Fibroblast of pulmonary artery (primary cell): Measurements from ENCODE around the gene LRRC2.

Experiments used
- DNase-seq: peaks from one replicate; pipeline ENCODE4 v3.0.0-alpha.2; 2010; ENCODE audit warnings: low read depth
- H3K4me3 ChIP-seq: replicated peaks from 2 replicates; pipeline ENCODE4 v1.5.1; 2011; ENCODE audit warnings: low read depth, mild to moderate bottlenecking, control low read depth, low read length, moderate library complexity
- TF ChIP-seq, protein P1 (sequence below): IDR thresholded peaks from 2 replicates; pipeline ENCODE4 v1.5.1; 2011; ENCODE audit warnings: mild to moderate bottlenecking, control low read depth, low read length, inconsistent platforms; ENCODE audit errors: missing control alignments

The LRRC2 gene

DNA sequence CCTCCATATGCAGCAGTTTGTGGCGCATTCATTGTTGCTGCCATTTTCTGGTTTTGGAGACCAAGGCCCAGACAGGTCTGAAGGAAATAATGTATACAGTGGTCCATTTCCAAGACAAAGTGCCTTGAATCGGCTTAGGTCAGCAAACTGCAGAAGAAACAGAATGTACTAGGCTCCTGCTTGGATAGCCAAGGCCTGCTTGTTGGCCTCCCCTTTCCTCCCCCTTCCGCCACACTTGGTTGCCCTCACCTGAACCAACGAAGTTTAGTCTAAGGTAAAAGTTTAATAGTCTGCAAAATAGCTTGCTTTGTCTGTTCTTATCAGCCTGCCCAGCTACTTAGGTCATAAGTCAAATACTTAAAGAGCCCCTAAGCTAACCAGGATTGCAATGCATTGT lies 80.3 kb downstream of the LRRC2 start:
- no peak for DNase-seq
- TF ChIP-seq, protein P1, sequence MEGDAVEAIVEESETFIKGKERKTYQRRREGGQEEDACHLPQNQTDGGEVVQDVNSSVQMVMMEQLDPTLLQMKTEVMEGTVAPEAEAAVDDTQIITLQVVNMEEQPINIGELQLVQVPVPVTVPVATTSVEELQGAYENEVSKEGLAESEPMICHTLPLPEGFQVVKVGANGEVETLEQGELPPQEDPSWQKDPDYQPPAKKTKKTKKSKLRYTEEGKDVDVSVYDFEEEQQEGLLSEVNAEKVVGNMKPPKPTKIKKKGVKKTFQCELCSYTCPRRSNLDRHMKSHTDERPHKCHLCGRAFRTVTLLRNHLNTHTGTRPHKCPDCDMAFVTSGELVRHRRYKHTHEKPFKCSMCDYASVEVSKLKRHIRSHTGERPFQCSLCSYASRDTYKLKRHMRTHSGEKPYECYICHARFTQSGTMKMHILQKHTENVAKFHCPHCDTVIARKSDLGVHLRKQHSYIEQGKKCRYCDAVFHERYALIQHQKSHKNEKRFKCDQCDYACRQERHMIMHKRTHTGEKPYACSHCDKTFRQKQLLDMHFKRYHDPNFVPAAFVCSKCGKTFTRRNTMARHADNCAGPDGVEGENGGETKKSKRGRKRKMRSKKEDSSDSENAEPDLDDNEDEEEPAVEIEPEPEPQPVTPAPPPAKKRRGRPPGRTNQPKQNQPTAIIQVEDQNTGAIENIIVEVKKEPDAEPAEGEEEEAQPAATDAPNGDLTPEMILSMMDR, result no peak
- no peak overlapping the region for H3K4me3 ChIP-seq

DNA sequence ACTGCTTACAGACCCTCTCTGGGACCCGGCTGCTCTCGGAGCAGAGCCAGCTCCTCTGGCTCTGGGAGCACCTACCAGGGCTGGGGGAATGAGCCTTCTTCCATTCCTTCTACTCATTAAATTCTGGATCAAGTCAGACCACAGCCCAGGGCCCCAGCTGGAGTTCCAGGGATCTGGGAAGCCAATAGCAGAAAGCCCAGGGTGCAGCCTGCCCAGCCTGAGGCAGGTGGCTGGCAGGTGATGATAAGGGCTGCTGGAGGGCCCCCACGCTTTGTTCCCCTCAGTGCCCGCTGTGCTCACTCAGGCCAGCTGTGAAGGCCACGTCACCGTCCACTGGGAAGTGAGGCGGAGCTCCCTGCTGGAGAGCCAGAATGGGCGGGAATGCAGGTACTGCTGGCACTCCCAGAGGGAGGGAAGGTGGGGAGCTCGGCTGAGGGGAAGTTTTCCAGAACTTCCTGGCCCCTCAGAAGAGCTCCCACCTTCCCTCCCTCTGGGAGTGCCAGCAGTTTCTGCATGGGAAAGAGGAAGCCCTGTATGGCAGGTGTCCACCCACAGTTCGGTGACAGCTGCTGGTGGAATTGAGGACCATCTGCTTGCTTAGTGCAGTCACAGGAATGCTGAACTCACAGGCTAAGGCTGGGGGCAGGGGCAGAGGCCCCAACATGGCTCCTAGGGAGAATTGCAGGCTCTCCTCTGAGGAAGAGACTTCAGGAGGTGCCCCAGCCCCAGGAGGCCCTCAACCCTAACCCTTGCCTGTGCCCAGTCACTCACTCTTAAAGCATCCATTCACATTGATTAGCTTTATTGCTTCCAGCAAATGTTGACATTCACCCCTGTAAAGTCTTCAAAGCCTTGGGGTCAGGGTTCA lies 81.0 kb downstream of the LRRC2 start:
- TF ChIP-seq, protein P1, result no peak
- DNase-seq, result no peak
- no peak overlapping the region for H3K4me3 ChIP-seq

DNA sequence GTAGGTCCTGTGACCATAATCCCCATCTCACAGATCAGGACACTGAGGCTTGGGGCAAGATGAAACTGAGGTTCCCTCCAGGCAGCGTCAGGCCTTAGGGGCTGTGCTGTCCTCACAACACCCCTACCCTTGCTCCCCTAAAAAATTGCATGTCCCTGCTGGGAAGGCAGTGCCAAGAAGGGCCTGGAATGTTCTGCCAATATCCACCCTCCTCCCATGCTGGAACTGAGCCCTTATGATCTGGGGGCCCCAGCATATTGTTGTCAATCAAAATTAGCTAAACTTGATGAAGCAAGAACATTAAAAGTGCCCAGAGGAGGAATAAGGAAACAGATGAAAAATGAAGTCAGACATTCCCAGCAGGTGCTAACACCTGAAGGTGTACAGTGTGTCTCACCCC lies 81.7 kb downstream of the LRRC2 start:
- DNase-seq, result no peak
- TF ChIP-seq, protein P1, result no peak
- no peak overlapping the region for H3K4me3 ChIP-seq

DNA sequence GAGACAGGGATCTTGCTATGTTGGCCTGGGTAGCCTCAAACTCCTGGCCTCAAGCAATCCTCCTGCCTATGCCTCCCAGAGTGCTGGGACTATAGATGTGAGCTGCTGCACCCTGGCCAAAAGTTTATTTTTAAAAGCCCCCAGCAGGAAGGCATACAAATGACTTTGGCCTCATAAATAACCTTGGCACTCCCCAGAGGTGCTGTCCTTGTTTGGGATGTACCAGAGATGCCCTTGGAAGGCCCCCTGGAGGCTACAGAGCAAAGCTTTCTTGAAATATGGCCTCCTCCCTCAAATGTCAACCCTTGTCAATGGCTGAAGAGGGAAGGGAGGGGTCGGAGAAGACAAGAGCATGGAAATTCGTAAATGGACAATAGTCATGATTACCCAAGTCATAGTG lies 82.3 kb downstream of the LRRC2 start:
- TF ChIP-seq, protein P1, result no peak

DNA sequence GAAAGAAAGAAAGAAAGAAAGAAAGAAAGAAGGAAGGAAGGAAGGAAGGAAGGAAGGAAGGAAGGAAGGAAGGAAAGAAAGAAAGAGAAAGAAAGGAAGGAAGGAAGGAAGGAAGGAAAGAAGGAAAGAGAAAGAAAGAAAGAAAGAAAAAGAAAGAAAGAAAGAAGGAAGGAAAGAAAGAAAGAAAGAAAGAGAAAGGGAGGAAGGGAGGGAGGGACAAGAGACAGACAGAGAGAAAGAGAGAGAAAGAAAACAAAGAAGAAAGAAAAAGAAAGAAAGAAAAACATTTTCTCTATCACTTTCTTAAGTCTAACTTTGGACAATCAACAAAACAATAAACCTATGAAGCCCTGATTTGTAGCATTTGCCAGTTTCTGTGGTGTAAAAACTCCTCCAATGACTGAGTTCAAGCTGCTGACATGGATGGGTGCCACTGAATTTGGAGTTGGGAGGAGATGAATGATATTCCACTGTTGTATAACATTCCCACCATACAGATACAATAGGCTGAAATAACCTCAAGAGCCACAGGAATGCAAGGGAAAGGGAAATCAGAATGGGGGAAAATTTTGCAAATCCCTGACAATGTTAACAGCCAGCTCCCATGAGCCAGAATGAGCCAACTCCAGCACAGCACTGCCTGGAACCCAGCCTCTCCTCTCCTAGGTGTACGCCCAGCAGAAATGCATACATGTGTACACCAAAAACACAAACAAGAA lies 83.3 kb downstream of the LRRC2 start:
- TF ChIP-seq, protein P1, result no peak
- no peak overlapping the region for H3K4me3 ChIP-seq
- peak; percentile 83 for DNase-seq

More for the DNA sequence above, 82.3 kb downstream of the LRRC2 start:
- no peak overlapping the region for H3K4me3 ChIP-seq
- DNase-seq, result no peak

DNA sequence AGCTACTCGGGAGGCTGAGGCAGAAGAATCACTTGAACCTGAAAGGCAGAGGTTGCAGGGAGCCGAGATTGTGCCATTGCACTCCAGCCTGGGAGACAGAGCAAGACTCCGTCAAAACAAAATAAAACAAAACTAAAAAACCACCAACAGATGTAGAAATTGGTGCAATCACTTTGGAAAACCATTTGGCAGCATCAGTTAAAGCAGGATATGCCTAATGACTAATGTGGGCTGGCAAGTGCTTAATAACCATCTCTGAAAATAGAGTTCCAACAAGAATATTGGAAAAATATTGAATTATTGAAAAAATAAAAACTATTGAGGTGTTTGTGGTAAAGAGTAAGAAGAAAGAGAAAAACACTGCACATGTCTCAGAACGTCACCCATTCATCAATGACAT lies 84.5 kb downstream of the LRRC2 start:
- TF ChIP-seq, protein P1, result no peak
- no peak for DNase-seq
- no peak overlapping the region for H3K4me3 ChIP-seq
